Panc1 (cell line): ENCODE data around the gene CWF19L1. TPM values are rescaled to one million over a fixed set of nuclear protein-coding genes. Genes with fewer than 3 reads are reported as not detected.
"Not testable (repeated sequence)": the region's sequence is repeated elsewhere in the genome, so short reads cannot be mapped to it uniquely, and the experiment has no call there.

ENCODE experiments used
- ATAC-seq: fragments of 200-7000 bp; cut with Tn5 transposase; 2 replicates; pipeline ENCODE4 v1.9.1; 2020; ENCODE audit warnings: mild to moderate bottlenecking, moderate library complexity
- BruUV-seq: library from RNA; stranded (reverse); fragments of 400-500 nt; replicated peaks from 2 replicates; lab custom pipeline; 2021; lab: Mats Ljungman, UMichigan
- CTCF ChIA-PET: fragments of 300-600 bp; sonication (Branson Sonifier 250); formaldehyde crosslinking; loops from one replicate; lab custom pipeline; 2022; ENCODE audit warnings: antibody characterized with exemption; lab: Charles Lee
- POLR2A ChIA-PET: fragments of 300-600 bp; sonication (Branson Sonifier 250); formaldehyde crosslinking; loops from one replicate; lab custom pipeline; 2022; ENCODE audit warnings: antibody characterized with exemption; lab: Charles Lee
- DNase-seq: peaks from one replicate; pipeline ENCODE4 v3.0.0-alpha.2; 2010; ENCODE audit warnings: low read depth, low spot score
- H3K27ac ChIP-seq: 2 replicates; pipeline ENCODE4 v1.5.1; 2011; ENCODE audit warnings: mild to moderate bottlenecking, low read length, inconsistent platforms
- H3K27me3 ChIP-seq: fragments of 200-500 bp; sonication (Bioruptor generic); 2 replicates; pipeline ENCODE4 v1.6.0; 2014; ENCODE audit warnings: low read length, inconsistent platforms; ENCODE audit not compliant: control insufficient read depth, insufficient read depth
- H3K36me3 ChIP-seq: fragments of 200-500 bp; sonication (Bioruptor generic); 2 replicates; pipeline ENCODE4 v1.5.1; 2014; ENCODE audit warnings: inconsistent platforms, mild to moderate bottlenecking, low read length, moderate library complexity; ENCODE audit not compliant: control insufficient read depth, insufficient read depth
- H3K4me1 ChIP-seq: 2 replicates; pipeline ENCODE4 v1.5.1; 2011; ENCODE audit warnings: inconsistent platforms, mild to moderate bottlenecking, low read length, moderate library complexity; ENCODE audit not compliant: control insufficient read depth, insufficient read depth
- H3K4me3 ChIP-seq, 2 experiments: 2 replicates each; pipeline ENCODE4 v1.5.1; 2011 to 2012; ENCODE audit warnings: low read depth in 2 of 2, low read length in 2 of 2, mild to moderate bottlenecking in 2 of 2, inconsistent platforms in 1 of 2, moderate library complexity in 1 of 2
- H3K9me3 ChIP-seq: fragments of 200-500 bp; sonication (Bioruptor generic); 2 replicates; pipeline ENCODE4 v1.5.1; 2014; ENCODE audit warnings: low read depth, mild to moderate bottlenecking, inconsistent platforms, low read length, moderate library complexity; ENCODE audit not compliant: control insufficient read depth, insufficient read depth
- CTCF ChIP-seq: fragments of 450-650 bp; IDR thresholded peaks from 2 replicates; pipeline ENCODE4 v1.5.1; 2017; ENCODE audit warnings: mild to moderate bottlenecking
- POLR2AphosphoS5 ChIP-seq: IDR thresholded peaks from 2 replicates; pipeline ENCODE4 v1.6.1; 2012; ENCODE audit warnings: mild to moderate bottlenecking, low read depth, low read length, moderate library complexity
- REST ChIP-seq, 2 experiments: IDR thresholded peaks; 2 replicates each; pipeline ENCODE4 v1.6.1; 2011 to 2012; ENCODE audit warnings: low read depth in 2 of 2, control low read depth in 1 of 2, low read length in 1 of 2, mild to moderate bottlenecking in 1 of 2, moderate library complexity in 1 of 2; ENCODE audit not compliant: insufficient read depth in 1 of 2
- SIN3A ChIP-seq: IDR thresholded peaks from 2 replicates; pipeline ENCODE4 v1.6.1; 2012; ENCODE audit warnings: low read depth, mild to moderate bottlenecking, low read length, moderate library complexity, borderline replicate concordance; ENCODE audit not compliant: insufficient read depth
- TCF7L2 ChIP-seq: IDR thresholded peaks from 2 replicates; pipeline ENCODE4 v1.6.1; 2011; ENCODE audit warnings: mild to moderate bottlenecking, low read depth, low read length, inconsistent platforms
- in situ Hi-C: cut with HindIII; loops from 2 replicates; pipeline ENCODE4 v1.10.0; 2016; ENCODE audit warnings: low sequenced_read_pairs, low pct_unique_long_range_greater_than_20kb
- intact Hi-C: fragments of 100-400 bp; cut with micrococcal nuclease; formaldehyde crosslinking; loops from one replicate; pipeline ENCODE4 v1.10.0; 2022; ENCODE audit not compliant: unreplicated experiment
- total RNA-seq: library from RNA; stranded (reverse); gene quantifications from one replicate; pipeline ENCODE4 v1.2.1, GENCODE V29; 2021; ENCODE audit not compliant: unreplicated experiment

Gene CWF19L1
- total RNA-seq, 1 experiment from 2014 or later: 33.4 TPM

DNA sequence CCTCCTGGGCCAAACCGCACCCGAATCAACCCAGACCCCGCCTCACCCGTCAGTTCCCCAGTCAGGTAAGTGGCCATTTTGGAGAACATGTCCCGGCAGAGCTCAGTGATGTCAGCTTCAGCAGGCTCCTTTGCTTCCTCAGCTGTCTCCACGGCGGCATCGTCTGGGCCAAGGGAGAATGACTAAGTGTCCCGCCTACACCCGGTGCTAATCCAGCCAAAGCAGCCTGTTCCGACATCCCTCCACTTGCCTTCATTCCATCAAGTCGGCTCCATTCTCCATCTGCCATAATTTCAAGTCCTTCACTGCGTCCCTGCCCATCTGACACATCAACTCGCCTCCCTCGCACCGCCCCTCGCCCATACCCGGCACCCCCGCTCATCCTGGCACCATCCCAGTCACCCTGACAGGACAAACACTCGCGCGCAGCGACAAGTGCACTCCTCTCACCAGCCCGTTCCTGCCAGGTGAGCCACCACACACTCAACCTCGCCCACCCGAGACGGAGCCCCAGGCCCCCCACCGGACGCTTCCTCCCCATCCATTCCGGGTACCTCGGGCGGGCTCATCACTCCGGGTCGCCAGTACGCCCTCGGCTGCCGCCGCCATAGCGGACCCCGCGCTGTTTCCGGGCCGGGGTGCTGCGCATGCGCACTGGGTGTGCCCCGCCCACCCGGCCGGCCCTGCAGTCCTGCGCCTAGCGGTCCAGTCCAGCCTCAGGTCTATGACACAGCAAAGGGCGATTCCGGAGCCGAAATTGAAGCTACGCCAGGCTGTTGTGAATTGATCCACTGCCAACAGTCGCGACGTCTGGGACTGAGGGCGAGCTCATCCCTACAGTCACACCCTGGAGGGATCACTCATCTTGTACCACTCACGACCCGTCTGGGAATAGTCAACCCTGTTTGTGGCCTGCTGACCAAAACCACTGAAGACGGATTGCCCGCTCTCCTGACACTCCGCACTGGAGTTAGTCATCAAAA lies 18.9 kb upstream of the CWF19L1 start, which contains the start of gene BLOC1S2:
TSS of gene BLOC1S2 (minus strand) at position 630 of the 983 bp plus-strand sequence. CDS start at position 609, 21 bp downstream.
- ChIA-PET POLR2A (interaction anchor here (0.5 to 1.1 kb wide), 4 partner anchors 17 to 87 kb away, joined by 3 to 5 read pairs (median 4); no protein-coding TSS in a partner anchor), CTCF (no interaction called here)
- Histone ChIP-seq H3K36me3 (no peaks in the 10 kb centered on the region; the same call in 1 of the 2 replicates), H3K27me3 (peaks cover 1% of the 10 kb centered on the region), H3K4me3 (peak within 1 kb of the TSS; percentile 82 to 91), H3K9me3 (no peaks in the 10 kb centered on the region), H3K27ac (peak within 1 kb of the TSS; percentile 97), H3K4me1 (peaks cover 13% of the 10 kb centered on the region)
- DNase-seq (peak; percentile 68), ATAC-seq (peak; percentile 99)
- TF ChIP-seq POLR2AphosphoS5 (peak; percentile 92; the same call in 1 of the 2 replicates), SIN3A (peak; percentile 75; the same call in 1 of the 2 replicates), TCF7L2 (no peak), REST (IDR thresholded peaks at IDR 0.05; ENCODE audit: insufficient read depth in 1 of 2, low read depth in 2 of 2, low read length in 1 of 2) (peak in 1 of 2 experiments; percentile 68; a peak in 1 of 4 replicates), CTCF (no peak)
- in situ Hi-C loops (no loop called here), intact Hi-C loops (no loop called here)
- BruUV-seq: no TSS peak

- ATAC-seq, H3K27me3 ChIP-seq, intact Hi-C loops, in situ Hi-C loops, H3K36me3 ChIP-seq, H3K9me3 ChIP-seq, CTCF ChIA-PET, DNase-seq, BruUV-seq: not testable (repeated sequence)
- peaks cover 13% of the 10 kb centered on the region for H3K4me1 ChIP-seq
- POLR2A ChIA-PET: interaction anchor here (1.1 kb wide), 1 partner anchor 16 kb away, joined by 5 read pairs; no protein-coding TSS in a partner anchor
- peak overlapping the region; percentile 97 for H3K27ac ChIP-seq
- peak overlapping the region; percentile 82 to 91 for H3K4me3 ChIP-seq
Observed at GRCh38 chr10:100285326-100285725, 17.9 kb upstream of the CWF19L1 start.
